Right cardiac atrium (tissue), 5 donors: Measurements from ENCODE around the gene HMGB1. TPM values are rescaled to one million over a fixed set of nuclear protein-coding genes. Genes with fewer than 3 reads are reported as not detected.

Experiments used
- ATAC-seq, 2 donors: fragments of 200-7000 bp; cut with Tn5 transposase; one replicate each; pipeline versions ENCODE4 v1.8.0 to v1.9.1; 2020; ENCODE audit warnings: moderate library complexity in 2 of 2, mild to moderate bottlenecking in 1 of 2
- DNase-seq, 3 donors: peaks; one replicate each; pipeline ENCODE4 v3.0.0-alpha.2; 2020
- H3K27ac ChIP-seq: one replicate; pipeline ENCODE4 v1.5.1; 2013; ENCODE audit warnings: mild to moderate bottlenecking, low read length, control low read depth, moderate library complexity
- H3K27me3 ChIP-seq: one replicate; pipeline ENCODE4 v1.6.1; 2013; ENCODE audit not compliant: control insufficient read depth, insufficient read depth
- H3K4me1 ChIP-seq: one replicate; pipeline ENCODE4 v1.6.1; 2013; ENCODE audit warnings: low read length; ENCODE audit not compliant: control insufficient read depth, insufficient read depth
- H3K4me3 ChIP-seq: one replicate; pipeline ENCODE4 v1.5.1; 2013; ENCODE audit warnings: low read length, control low read depth
- H3K9me3 ChIP-seq: one replicate; pipeline ENCODE4 v1.6.1; 2013; ENCODE audit warnings: low read length; ENCODE audit not compliant: control insufficient read depth
- whole genome bisulfite sequencing: extraction: QIAGEN DNeasy Blood & Tissue Kit; methylation state at CpG from one replicate; pipeline ENCODE4 v1.1.7; 2013; 5-methylcytosine and 5-hydroxymethylcytosine counted together
- intact Hi-C, 4 donors: fragments of 100-400 bp; cut with DNase I; formaldehyde crosslinking; loops; one replicate each; pipeline versions ENCODE4 v1.11.0 to v1.14.0; 2022 to 2023
- polyA plus RNA-seq: library from polyadenylated mRNA; stranded (reverse); fragments of 200-250 nt; gene quantifications from one replicate; pipeline ENCODE4 v1.2.3, GENCODE V29; 2013
- total RNA-seq, 4 donors: library from RNA; stranded (reverse); fragmentation: NEBNext Ultra II Directional; extraction: Animal tissue kit (Norgen Biotek cat#: 25700); gene quantifications; one replicate each; pipeline ENCODE4 v1.2.1, GENCODE V29; 2021
- donor health status: healthy with polysubstance abuse.
- donor health status: DM: no; HTN: yes; CAD: no.
- donor health status: DM: no; HTN: no; CAD: no.
- donor health status: DM: no; HTN: yes; CAD: no; lungs with severe emphysema.
- donor health status: DM: yes; HTN: yes; CAD: no.

The HMGB1 gene
- total and polyA plus RNA-seq, 5 donors, result 185 to 259 (median 198) TPM

GRCh38 chr13:30429721-30430694 lies 35.7 kb downstream of the HMGB1 start:
- DNase-seq (no peak), ATAC-seq (no peak)
- Histone ChIP-seq H3K4me3 (no peak overlapping the region), H3K27me3 (no peaks in the 10 kb centered on the region), H3K27ac (no peak overlapping the region), H3K9me3 (no peaks in the 10 kb centered on the region), H3K4me1 (no peaks in the 10 kb centered on the region)
- intact Hi-C loops, result loop anchor here in 1 of 4 donors (10.0 kb wide), 1 partner anchor 295 kb away; no protein-coding TSS in a partner anchor
- 60% methylated on average over 6 of the region's 6 CpGs for WGBS

GRCh38 chr13:30429235-30429634 lies 36.5 kb downstream of the HMGB1 start:
- 93% methylated on average over 3 of the region's 3 CpGs for WGBS
- intact Hi-C loops, result no loop called here
- Histone ChIP-seq H3K4me3 (no peak overlapping the region), H3K4me1 (no peaks in the 10 kb centered on the region), H3K27ac (no peak overlapping the region), H3K27me3 (no peaks in the 10 kb centered on the region), H3K9me3 (no peaks in the 10 kb centered on the region)
- DNase-seq (no peak), ATAC-seq (no peak)

GRCh38 chr13:30423891-30424290 lies 41.8 kb downstream of the HMGB1 start:
- 93% methylated on average over 3 of the region's 3 CpGs for WGBS
- intact Hi-C loops, result no loop called here
- Histone ChIP-seq H3K4me3 (no peak overlapping the region), H3K4me1 (no peaks in the 10 kb centered on the region), H3K27me3 (no peaks in the 10 kb centered on the region), H3K27ac (no peak overlapping the region), H3K9me3 (no peaks in the 10 kb centered on the region)
- ATAC-seq (no peak), DNase-seq (no peak)

- DNase-seq (peak; percentile 78 to 93 (median 92)), ATAC-seq (peak; percentile 94 to 95)
- Histone ChIP-seq H3K4me1 (no peaks in the 10 kb centered on the region), H3K27ac (peak within 1 kb of the TSS; percentile 98), H3K27me3 (no peaks in the 10 kb centered on the region), H3K9me3 (no peaks in the 10 kb centered on the region), H3K4me3 (peak within 1 kb of the TSS; percentile 85)
- intact Hi-C loops, result no loop called here
- WGBS, result under 1% methylated on average over 57 of the region's 57 CpGs
Observed at GRCh38 chr13:30422054-30422839, 43.5 kb downstream of the HMGB1 start, which contains the start of gene UBE2L5. TSS of gene UBE2L5 (plus strand) at chr13:30422493. CDS start at chr13:30427991, 5,498 bp downstream.

DNA sequence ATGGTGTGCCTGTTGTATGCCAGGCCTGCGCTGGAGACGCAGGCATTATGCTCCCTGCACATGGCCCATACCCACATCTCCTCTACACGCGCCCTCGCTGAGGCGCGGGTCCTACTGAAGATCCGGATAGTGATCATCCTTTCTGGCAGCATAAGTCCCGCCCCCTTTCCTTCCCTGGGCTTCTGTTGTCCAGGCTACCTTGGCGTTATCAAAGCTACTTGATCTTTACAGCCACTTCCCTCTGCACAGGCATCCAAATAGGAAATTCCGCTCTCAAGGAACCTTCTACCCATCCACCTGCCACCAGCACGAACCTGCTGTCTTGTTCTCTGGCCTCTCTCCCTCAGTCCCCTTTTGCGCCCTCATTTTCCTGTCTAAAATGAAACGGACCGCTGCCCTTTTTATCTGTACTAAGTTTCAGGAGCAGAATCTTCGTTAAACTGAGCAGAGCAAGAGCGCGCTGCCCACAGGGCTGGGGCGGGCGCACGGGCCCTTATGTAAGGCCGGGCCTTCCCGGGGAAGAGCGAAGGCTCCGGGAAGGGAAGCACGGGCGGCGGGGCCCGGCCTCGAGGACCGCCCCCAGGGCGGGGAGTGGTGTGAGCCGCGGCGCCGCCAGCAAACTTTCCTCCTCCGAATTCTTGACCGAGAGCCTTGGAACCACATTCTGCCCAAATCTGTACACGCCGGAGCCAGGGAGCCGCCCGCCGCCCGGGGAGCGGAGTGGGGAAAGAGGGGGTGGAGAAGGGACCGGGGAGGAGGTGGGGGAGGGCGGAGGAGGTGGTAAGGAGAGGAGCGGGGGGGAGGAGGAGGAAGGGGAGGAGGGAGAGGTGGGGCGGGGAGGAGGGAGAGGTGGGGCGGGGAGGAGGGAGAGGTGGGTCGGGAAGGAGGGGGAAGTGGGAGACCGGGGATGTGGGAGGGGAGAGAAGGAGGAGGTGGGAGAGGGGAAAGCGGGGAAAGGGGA lies 44.4 kb downstream of the HMGB1 start:
- Histone ChIP-seq H3K9me3 (no peaks in the 10 kb centered on the region), H3K4me3 (peak overlapping the region; percentile 85), H3K4me1 (no peaks in the 10 kb centered on the region), H3K27me3 (no peaks in the 10 kb centered on the region), H3K27ac (peak overlapping the region; percentile 98)
- peak; percentile 91 to 97 (median 96) for DNase-seq
- intact Hi-C loops, result no loop called here
- WGBS, result 6% methylated on average over 52 of the region's 53 CpGs
- peak; percentile 96 for ATAC-seq

DNA sequence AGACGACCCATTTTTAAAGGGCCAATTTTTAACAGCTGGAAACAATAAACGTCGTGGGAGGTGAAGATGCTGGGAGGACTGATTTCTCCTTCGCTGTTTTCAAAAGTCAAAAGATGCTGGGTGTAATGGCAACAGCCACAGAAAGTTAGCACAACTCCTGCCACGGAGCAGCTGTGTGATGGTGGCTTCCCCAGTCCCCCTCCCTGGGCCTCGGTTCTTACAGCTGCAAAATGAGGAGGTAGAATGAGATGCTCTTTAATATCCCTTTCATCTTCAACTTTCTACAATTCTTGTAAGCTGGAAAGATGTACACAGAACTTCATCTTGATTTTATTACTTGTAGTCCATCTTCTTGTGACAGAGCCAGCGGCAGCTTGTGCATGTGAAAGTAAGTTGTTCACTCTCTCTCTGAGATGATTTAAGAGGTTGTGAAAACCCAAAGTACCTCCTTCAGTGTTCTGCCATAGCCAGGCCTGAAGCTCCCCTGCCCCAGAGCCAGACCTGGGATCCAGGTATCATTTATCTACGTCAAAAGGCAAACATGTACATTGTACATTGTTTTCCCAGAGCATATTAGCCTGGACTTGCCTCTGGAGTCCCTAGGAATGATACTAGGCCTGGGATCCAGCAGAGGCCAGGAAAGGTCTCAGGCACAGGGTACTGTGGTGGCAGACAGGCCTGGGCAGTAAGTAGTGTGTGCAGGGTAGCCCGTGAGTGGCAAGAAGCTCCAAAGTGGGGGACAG lies 46.8 kb downstream of the HMGB1 start:
- Histone ChIP-seq H3K27me3 (no peaks in the 10 kb centered on the region), H3K4me3 (no peak overlapping the region), H3K27ac (no peak overlapping the region), H3K4me1 (no peaks in the 10 kb centered on the region), H3K9me3 (no peaks in the 10 kb centered on the region)
- ATAC-seq (no peak), DNase-seq (no peak)
- 88% methylated on average over 9 of the region's 9 CpGs for WGBS
- intact Hi-C loops, result no loop called here

GRCh38 chr13:30418075-30418716 lies 47.5 kb downstream of the HMGB1 start:
- intact Hi-C loops, result no loop called here

GRCh38 chr13:30416471-30416870 lies 49.3 kb downstream of the HMGB1 start:
- intact Hi-C loops, result no loop called here
- no peak for DNase-seq

More at GRCh38 chr13:30418075-30418716, 47.5 kb downstream of the HMGB1 start:
- H3K27ac ChIP-seq, result no peak overlapping the region
- DNase-seq (no peak), ATAC-seq (no peak)
- WGBS, result 92% methylated on average over 6 of the region's 6 CpGs
- H3K4me1 ChIP-seq, result no peaks in the 10 kb centered on the region
- no peaks in the 10 kb centered on the region for H3K9me3 ChIP-seq
- no peak overlapping the region for H3K4me3 ChIP-seq
- H3K27me3 ChIP-seq, result no peaks in the 10 kb centered on the region

DNA sequence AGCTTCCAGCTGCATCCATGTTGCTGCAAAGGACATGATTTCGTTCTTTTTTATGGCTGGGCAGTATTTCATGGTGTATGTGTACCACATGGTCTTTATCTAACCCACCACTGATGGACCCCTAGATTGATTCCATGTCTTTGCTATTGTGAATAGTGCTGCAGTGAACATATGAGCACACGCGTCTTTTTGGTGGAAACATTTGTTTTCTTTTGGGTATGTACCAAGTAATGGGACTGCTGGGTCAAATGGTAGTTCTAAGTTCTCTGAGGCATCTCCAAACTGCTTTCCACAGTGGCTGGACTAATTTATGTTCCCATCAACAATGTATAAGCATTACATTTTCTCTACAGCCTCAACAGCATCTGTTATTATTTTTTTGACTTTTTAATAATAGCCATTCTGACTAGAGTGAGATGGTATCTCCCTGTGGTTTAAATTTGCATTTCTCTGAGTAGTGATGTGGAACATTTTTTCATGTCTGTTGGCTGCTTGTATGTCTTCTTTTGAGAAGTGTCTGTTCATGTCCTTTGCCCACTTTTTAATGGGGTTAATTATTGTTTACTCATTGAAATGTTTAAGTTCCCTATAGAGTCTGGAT lies 50.2 kb downstream of the HMGB1 start:
- no peak for DNase-seq
- WGBS, result 93% methylated on average over 3 of the region's 3 CpGs
- intact Hi-C loops, result no loop called here
- no peaks in the 10 kb centered on the region for H3K4me1 ChIP-seq
- no peak overlapping the region for H3K27ac ChIP-seq
- no peaks in the 10 kb centered on the region for H3K9me3 ChIP-seq
- no peak overlapping the region for H3K4me3 ChIP-seq
- ATAC-seq, result no peak
- no peaks in the 10 kb centered on the region for H3K27me3 ChIP-seq

More at GRCh38 chr13:30416471-30416870, 49.3 kb downstream of the HMGB1 start:
- no peaks in the 10 kb centered on the region for H3K27me3 ChIP-seq
- H3K9me3 ChIP-seq, result no peaks in the 10 kb centered on the region
- WGBS, result 73% methylated on average over 1 of the region's 1 CpG
- H3K27ac ChIP-seq, result no peak overlapping the region
- H3K4me3 ChIP-seq, result no peak overlapping the region
- ATAC-seq, result no peak
- no peaks in the 10 kb centered on the region for H3K4me1 ChIP-seq
